PC-3 (cell line): ENCODE data around the gene SDK2. TPM values are rescaled to one million over a fixed set of nuclear protein-coding genes. Genes with fewer than 3 reads are reported as not detected.

ENCODE experiments used
- ATAC-seq: fragments of 200-7000 bp; cut with Tn5 transposase; 2 replicates; pipeline ENCODE4 v1.9.1; 2020; ENCODE audit warnings: mild to moderate bottlenecking, moderate library complexity
- BruUV-seq: library from RNA; stranded (reverse); fragments of 400-500 nt; replicated peaks from 2 replicates; lab custom pipeline; 2021; lab: Mats Ljungman, UMichigan
- CTCF ChIA-PET: fragments of 300-600 bp; sonication (Branson Sonifier 250); formaldehyde crosslinking; loops from one replicate; lab custom pipeline; 2022; ENCODE audit warnings: antibody characterized with exemption; lab: Charles Lee
- POLR2A ChIA-PET: fragments of 300-600 bp; sonication (Branson Sonifier 250); formaldehyde crosslinking; loops from one replicate; lab custom pipeline; 2022; ENCODE audit warnings: antibody characterized with exemption; ENCODE audit not compliant: unreplicated experiment; lab: Charles Lee
- DNase-seq: peaks from one replicate; pipeline ENCODE4 v3.0.0-alpha.2; 2015
- H2AFZ ChIP-seq: fragments of 300-600 bp; sonication (generic); 2 replicates; pipeline ENCODE4 v1.6.0; 2016; ENCODE audit warnings: antibody characterized with exemption, low read length
- H3F3A ChIP-seq: fragments of 300-600 bp; sonication (generic); one replicate; pipeline ENCODE4 v1.6.0; 2017; ENCODE audit warnings: antibody characterized with exemption, low read length, control low read depth, mild to moderate bottlenecking; ENCODE audit not compliant: unreplicated experiment
- H3K27ac ChIP-seq: fragments of 300-600 bp; sonication (generic); 2 replicates; pipeline ENCODE4 v1.5.1; 2016; ENCODE audit warnings: mild to moderate bottlenecking, low read length
- H3K27me3 ChIP-seq: fragments of 300-600 bp; sonication (generic); 2 replicates; pipeline ENCODE4 v1.6.1; 2016; ENCODE audit warnings: low read length, mixed read lengths
- H3K36me3 ChIP-seq: fragments of 300-600 bp; sonication (generic); 2 replicates; pipeline ENCODE4 v1.6.1; 2016; ENCODE audit warnings: low read depth, mixed run types, low read length, mixed read lengths
- H3K4me1 ChIP-seq: fragments of 300-600 bp; sonication (generic); 2 replicates; pipeline ENCODE4 v1.5.1; 2016; ENCODE audit warnings: low read length; ENCODE audit not compliant: insufficient read depth
- H3K4me2 ChIP-seq: fragments of 300-600 bp; sonication (generic); 2 replicates; pipeline ENCODE4 v1.6.0; 2016; ENCODE audit warnings: low read length
- H3K4me3 ChIP-seq: fragments of 300-600 bp; sonication (generic); 2 replicates; pipeline ENCODE4 v1.5.1; 2016; ENCODE audit warnings: mild to moderate bottlenecking, low read length, mixed read lengths
- H3K79me2 ChIP-seq: fragments of 300-600 bp; sonication (generic); 2 replicates; pipeline ENCODE4 v1.6.1; 2017; ENCODE audit warnings: low read length, mixed read lengths
- H3K9ac ChIP-seq: fragments of 300-600 bp; sonication (generic); 2 replicates; pipeline ENCODE4 v1.6.0; 2016; ENCODE audit warnings: mild to moderate bottlenecking, low read length
- H3K9me2 ChIP-seq: fragments of 300-600 bp; sonication (generic); replicated peaks from 2 replicates; pipeline ENCODE4 v1.6.1; 2016; ENCODE audit warnings: mixed run types, low read length, mixed read lengths
- H3K9me3 ChIP-seq: fragments of 300-600 bp; sonication (generic); 2 replicates; pipeline ENCODE4 v1.6.1; 2016; ENCODE audit warnings: low read length, mixed read lengths
- H4K20me1 ChIP-seq: fragments of 300-600 bp; sonication (generic); 2 replicates; pipeline ENCODE4 v1.6.1; 2016; ENCODE audit warnings: low read length, mixed read lengths
- CTCF ChIP-seq: fragments of 300-600 bp; sonication (generic); conservative IDR thresholded peaks from 2 replicates; pipeline ENCODE4 v1.5.1; 2017; ENCODE audit warnings: antibody characterized with exemption, low read depth, mild to moderate bottlenecking, low read length
- EZH2 ChIP-seq: fragments of 300-600 bp; sonication (generic); IDR thresholded peaks from one replicate; pipeline ENCODE4 v1.6.1; 2017; ENCODE audit warnings: antibody characterized with exemption, mild to moderate bottlenecking, low read length; ENCODE audit not compliant: unreplicated experiment
- EZH2phosphoT487 ChIP-seq: fragments of 300-600 bp; sonication (generic); IDR thresholded peaks from 2 replicates; pipeline ENCODE4 v1.6.1; 2018; ENCODE audit warnings: mild to moderate bottlenecking, antibody characterized with exemption, low read length, borderline replicate concordance
- intact Hi-C: fragments of 100-400 bp; cut with micrococcal nuclease; formaldehyde crosslinking; loops from 2 replicates; pipeline ENCODE4 v1.9.0; 2023
- total RNA-seq: library from RNA; depleted of rRNA; stranded (reverse); fragments of >200 nt; gene quantifications from 2 replicates; pipeline ENCODE4 v1.2.3, GENCODE V29; 2014

Gene SDK2
- total RNA-seq, 1 experiment from 2014 or later: 0.07 TPM

- Histone ChIP-seq H3K27ac (no peak overlapping the region), H4K20me1 (no peaks in the 10 kb centered on the region), H3K9me3 (peaks cover 2% of the 10 kb centered on the region; the same call in 1 of the 2 replicates), H3K27me3 (peaks cover 41% of the 10 kb centered on the region), H3K79me2 (no peaks in the 10 kb centered on the region), H3K4me3 (no peak overlapping the region), H2AFZ (no peak overlapping the region), H3K4me2 (no peak overlapping the region), H3K9ac (no peak overlapping the region), H3F3A (no peaks in the 10 kb centered on the region), H3K9me2 (no peaks in the 10 kb centered on the region), H3K4me1 (no peaks in the 10 kb centered on the region), H3K36me3 (no peaks in the 10 kb centered on the region)
- BruUV-seq: no TSS peak
- ATAC-seq (no peak), DNase-seq (no peak)
- ChIA-PET CTCF (no interaction called here), POLR2A (no interaction called here)
- TF ChIP-seq EZH2phosphoT487: no peak
- TF ChIP-seq EZH2: no peak
- no peak for TF ChIP-seq CTCF
- intact Hi-C loops: no loop called here
Measured at GRCh38 chr17:73623818-73624217, 20.4 kb downstream of the SDK2 start.

GRCh38 chr17:73623247-73623646 is 21.0 kb downstream of the SDK2 start:
- Histone ChIP-seq H3F3A (no peaks in the 10 kb centered on the region), H3K27ac (no peak overlapping the region), H3K4me1 (no peaks in the 10 kb centered on the region), H3K79me2 (no peaks in the 10 kb centered on the region), H2AFZ (no peak overlapping the region), H4K20me1 (no peaks in the 10 kb centered on the region), H3K9ac (no peak overlapping the region), H3K4me3 (no peak overlapping the region), H3K36me3 (no peaks in the 10 kb centered on the region), H3K9me2 (no peaks in the 10 kb centered on the region), H3K27me3 (peaks cover 44% of the 10 kb centered on the region), H3K4me2 (no peak overlapping the region), H3K9me3 (peaks cover 2% of the 10 kb centered on the region; the same call in 1 of the 2 replicates)
- intact Hi-C loops: no loop called here
- no peak for TF ChIP-seq CTCF
- TF ChIP-seq EZH2: no peak
- TF ChIP-seq EZH2phosphoT487: no peak
- ChIA-PET CTCF (no interaction called here), POLR2A (no interaction called here)
- DNase-seq: no peak
- BruUV-seq: no TSS peak
- ATAC-seq: no peak

GRCh38 chr17:73622381-73622780 is 21.9 kb downstream of the SDK2 start:
- DNase-seq (no peak), ATAC-seq (no peak)
- H3K9ac ChIP-seq: no peak overlapping the region
- ChIA-PET POLR2A (no interaction called here), CTCF (no interaction called here)
- H3K4me3 ChIP-seq: no peak overlapping the region
- H3K9me2 ChIP-seq: no peaks in the 10 kb centered on the region
- H3K79me2 ChIP-seq: no peaks in the 10 kb centered on the region
- H4K20me1 ChIP-seq: no peaks in the 10 kb centered on the region
- H3K4me1 ChIP-seq: no peaks in the 10 kb centered on the region
- no peak for TF ChIP-seq CTCF
- no peak for TF ChIP-seq EZH2phosphoT487
- no peak for TF ChIP-seq EZH2
- peaks cover 52% of the 10 kb centered on the region for H3K27me3 ChIP-seq
- H3K9me3 ChIP-seq: peaks cover 2% of the 10 kb centered on the region; the same call in 1 of the 2 replicates
- H3K36me3 ChIP-seq: no peaks in the 10 kb centered on the region
- H2AFZ ChIP-seq: no peak overlapping the region
- H3K4me2 ChIP-seq: no peak overlapping the region
- no peaks in the 10 kb centered on the region for H3F3A ChIP-seq
- H3K27ac ChIP-seq: no peak overlapping the region
- BruUV-seq: no TSS peak
- intact Hi-C loops: no loop called here
